Activated T-cell treated with anti-CD3 and anti-CD28 coated beads for 4 hours (primary cell): Measurements from ENCODE around the gene GALNT13.

Experiments used
- DNase-seq: peaks from one replicate; pipeline ENCODE4 v3.0.0-alpha.2; 2020

Gene GALNT13

DNA sequence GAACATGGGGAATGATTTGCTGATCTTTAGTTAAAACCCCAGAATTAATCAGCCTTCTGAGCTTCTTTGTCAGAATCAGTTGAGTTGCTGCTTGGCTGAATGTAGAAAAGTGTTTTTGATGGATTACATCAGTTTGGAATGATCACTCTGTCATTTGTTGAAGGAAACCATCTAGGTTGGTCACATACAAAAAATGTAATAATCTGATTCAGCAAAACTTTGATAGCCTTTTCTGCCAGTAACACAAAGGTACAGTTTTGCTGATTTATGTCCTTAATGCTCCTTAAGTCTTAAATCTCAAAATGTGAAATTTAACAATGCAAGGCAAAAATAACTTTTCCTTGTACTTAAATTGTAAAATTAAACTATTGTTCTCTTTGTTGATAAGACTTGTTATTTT lies 74.3 kb downstream of the GALNT13 start:
- no peak for DNase-seq

GRCh38 chr2:153953761-153954160 lies 82.0 kb downstream of the GALNT13 start:
- no peak for DNase-seq

DNA sequence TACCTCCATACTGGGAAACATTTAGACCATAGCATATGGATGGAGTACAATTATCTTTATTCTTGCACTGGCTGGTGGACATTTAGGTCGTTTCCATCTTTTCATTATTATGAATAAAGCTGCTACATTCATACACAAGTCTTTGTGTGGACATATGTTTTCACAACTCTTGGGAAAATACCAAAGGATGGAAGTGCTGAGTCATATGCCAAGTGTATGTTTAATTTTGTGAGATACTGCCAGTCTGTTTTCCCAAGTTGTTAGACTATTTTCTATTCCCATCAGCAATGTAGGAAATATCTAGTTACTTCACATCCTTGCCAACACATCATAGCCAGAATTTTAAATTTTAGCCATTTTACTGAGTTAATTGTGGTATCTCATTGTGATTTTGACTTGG lies 91.5 kb downstream of the GALNT13 start:
- DNase-seq, result no peak

GRCh38 chr2:153967248-153967973 lies 95.7 kb downstream of the GALNT13 start:
- no peak for DNase-seq

DNA sequence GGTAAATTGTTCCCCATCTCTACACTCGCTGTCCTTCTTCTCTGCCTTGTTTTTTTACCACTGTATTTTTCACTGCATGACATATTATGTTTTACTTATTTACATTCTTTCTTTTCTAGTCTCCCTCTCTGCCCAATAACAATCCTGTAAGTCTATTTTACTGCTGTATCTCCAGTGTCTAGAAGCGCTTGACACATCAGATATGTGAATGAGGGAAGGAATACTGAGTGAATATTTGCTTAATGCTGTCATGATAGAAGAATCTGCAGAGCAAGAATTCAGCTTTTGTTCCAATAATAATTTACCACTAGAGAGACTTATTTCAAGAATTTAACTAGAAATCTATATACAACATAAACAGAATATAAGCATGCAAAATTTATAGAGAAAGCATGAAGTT lies 99.5 kb downstream of the GALNT13 start:
- no peak for DNase-seq

DNA sequence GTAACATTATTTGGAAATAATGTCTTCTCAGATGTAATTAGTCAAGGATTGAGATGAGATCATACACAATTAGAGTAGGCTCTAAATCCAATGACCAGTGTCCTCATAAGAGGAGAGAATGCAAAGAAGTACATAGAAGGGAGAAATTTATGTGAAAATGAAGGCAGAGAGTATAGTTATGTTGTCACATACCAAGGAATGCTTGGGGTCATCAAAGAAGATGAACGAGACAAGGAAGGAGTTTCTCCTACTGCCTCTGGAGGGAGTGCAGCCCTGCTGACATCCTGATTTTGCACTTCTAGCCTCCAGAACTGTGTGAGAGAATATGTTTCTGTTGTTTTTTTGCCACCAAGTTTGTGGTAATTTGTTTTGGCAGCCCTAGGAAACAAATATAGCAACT lies 100.1 kb downstream of the GALNT13 start:
- no peak for DNase-seq

DNA sequence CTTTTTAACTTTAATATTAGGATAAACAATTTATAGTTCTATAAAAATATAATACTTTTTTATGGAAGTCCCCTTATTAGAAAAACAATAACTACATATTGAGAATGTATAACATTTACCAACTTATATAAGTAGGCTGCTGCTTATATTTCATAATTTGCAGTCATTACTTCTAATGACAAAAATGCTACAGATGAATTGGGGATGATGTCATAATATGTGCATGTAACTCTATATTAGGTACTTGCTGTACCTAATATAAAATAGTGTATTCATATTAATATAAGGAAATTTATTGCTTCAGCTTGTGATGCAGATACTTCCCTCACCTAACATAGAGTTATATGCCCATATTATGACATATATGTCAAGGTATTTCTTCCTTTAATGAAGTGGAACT lies 100.7 kb downstream of the GALNT13 start:
- no peak for DNase-seq

DNA sequence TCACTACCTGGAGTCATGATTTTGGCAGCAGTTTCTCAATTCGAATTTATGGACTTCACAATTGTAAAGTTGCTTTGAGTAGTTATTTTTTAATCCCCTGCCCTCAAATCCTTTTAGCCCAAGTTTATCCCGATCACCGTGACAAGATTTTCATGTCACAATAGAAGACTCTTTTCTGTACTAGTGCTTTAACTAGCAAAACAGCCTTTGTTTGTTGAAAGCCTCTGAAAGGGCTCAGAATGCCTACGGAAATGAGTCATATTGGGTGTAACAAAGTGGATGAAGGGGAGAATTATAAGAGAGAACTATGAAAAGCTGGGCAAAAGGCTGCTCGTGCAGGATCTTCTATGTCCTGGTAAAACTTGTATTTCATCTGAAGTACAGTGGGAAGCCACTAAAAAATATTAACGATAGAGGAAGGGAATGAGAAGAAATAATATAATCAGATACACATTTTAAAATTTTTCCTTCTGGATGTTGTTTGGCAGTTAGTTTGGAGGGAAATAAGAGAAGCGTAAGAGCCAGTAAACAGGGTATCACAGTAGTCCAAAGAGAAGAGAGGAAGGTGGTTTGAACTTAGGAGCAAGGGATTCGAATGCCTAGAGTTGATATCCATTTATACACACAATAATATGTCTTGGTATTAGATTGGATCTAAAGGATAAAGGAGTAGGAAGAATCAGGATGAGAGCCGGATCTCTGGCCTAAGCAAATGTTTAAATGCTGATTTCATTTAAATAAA lies 114.9 kb downstream of the GALNT13 start:
- no peak for DNase-seq

- no peak for DNase-seq
Measured at GRCh38 chr2:153990771-153991170, 119.0 kb downstream of the GALNT13 start.

- DNase-seq, result no peak
Measured at GRCh38 chr2:154013514-154013913, 141.8 kb downstream of the GALNT13 start.

- no peak for DNase-seq
Measured at GRCh38 chr2:154015233-154015632, 143.5 kb downstream of the GALNT13 start.

DNA sequence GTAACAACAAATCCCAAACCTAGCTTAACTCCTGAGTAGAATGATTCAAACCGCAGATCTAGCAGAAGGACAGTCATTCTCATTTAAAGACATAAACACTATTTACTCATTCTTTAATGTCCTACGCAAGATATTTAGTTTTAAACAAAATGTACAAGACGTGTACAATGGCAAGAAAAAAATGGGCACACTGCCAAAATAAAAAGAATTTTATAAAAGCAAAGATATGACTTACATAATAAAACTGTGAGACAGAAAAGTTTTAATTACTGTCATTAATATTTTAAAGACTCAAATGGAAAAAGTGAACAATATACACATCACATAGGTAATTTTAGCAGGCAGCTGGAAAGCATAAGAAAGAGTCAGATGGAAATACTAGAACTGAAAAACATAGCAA lies 157.8 kb downstream of the GALNT13 start:
- DNase-seq, result no peak

DNA sequence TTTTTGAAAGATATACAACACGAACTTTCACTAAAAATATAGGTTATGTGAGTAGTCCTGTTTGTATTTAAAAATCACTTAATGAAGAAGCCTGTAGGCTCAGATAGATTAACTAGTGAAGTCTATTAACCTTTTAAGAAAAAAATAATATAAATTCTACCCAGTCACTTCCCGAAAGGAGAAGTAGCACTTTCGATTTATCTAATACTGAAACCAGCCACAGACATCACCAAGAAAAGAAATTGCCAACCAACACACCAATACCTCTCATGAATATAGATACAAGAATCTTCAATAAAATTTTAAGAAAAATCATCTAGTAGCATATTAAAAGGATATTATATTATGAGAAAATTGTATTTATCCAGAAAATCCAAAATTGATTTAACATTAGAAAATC lies 160.5 kb downstream of the GALNT13 start:
- no peak for DNase-seq

GRCh38 chr2:154046493-154046892 lies 174.8 kb downstream of the GALNT13 start:
- DNase-seq, result no peak

DNA sequence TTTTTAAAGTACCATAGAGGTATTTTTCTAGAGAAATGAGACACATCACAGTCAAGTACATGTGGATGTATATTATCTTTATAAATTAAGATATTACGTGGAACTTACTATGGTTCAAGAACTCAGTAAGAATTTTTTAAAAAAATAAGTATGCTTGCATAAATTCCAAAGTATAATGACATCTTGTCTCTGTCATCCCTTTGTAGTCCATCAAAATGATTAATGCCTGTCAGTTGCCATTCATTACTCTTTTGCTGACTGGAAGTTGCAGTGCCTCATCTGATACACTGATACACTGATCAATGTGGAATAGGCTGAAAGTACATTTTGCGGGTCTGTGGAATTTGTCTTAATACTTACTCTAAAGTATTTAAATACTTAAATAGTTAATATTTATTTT lies 177.2 kb downstream of the GALNT13 start:
- DNase-seq, result no peak

DNA sequence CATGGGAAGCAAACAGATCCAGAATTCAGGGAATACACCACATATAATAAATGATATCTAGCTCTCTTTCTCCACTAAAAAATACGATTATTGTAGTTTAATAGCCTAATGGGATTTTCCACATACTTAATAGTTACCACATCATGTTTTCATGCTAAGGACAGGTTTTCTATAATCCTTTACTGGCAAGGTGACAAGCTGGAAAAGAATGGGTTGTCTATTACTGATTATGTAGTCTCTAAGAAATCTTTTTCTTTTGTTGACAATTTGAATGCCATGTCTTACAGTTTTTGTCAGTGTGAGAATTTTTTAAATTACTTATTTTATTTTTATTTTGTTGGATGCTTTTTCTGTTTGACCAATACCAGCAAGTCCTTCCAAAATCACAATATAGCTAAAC lies 177.8 kb downstream of the GALNT13 start:
- DNase-seq, result no peak

DNA sequence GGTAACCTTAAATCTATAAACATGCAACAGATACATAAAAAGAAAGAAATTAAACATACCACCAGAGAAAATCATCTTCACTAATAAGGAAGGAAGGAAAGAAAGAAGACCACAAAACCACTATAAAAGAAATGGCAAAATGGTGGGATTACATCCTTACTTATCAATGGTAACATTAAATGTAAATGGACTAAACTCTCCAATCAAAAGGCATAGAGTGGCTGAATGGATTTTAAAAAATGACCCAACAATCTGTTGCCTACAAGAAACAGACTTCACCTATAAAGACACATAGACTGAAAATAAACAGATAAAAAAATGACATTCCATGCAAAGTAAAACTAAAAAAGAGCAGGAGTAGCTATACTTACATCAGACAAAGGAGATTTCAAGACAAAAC lies 195.4 kb downstream of the GALNT13 start:
- no peak for DNase-seq

GRCh38 chr2:154078926-154079325 lies 207.2 kb downstream of the GALNT13 start:
- DNase-seq, result no peak

- no peak for DNase-seq
Measured at GRCh38 chr2:154092571-154092970, 220.8 kb downstream of the GALNT13 start.

GRCh38 chr2:154093856-154094255 lies 222.1 kb downstream of the GALNT13 start:
- DNase-seq, result no peak

DNA sequence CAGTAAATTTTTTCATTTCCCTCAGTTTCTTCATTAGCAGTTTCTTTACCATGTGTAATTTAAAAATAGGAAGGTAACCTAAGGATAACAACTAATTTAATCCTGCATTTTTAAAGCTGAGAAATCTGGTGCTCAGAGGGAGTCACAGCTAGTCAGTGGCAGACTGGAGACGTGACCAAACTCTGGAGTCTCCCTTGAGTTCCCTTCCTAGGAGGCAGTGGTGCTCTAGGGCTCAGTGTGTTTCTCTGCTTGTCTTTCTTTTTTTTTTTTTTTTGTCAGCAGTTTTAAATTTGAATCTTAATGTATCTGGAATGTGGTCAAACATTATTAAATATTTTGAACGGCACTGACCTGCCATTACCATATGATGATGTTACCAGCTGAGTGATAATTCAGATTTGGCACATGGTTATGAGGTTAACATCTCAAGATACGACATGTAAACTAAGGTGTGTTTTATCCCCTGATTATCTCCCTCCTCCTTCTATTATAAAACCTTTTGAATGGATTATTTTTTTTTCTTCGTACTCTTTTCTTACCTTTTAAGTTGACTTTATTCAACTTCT lies 226.2 kb downstream of the GALNT13 start:
- no peak for DNase-seq

DNA sequence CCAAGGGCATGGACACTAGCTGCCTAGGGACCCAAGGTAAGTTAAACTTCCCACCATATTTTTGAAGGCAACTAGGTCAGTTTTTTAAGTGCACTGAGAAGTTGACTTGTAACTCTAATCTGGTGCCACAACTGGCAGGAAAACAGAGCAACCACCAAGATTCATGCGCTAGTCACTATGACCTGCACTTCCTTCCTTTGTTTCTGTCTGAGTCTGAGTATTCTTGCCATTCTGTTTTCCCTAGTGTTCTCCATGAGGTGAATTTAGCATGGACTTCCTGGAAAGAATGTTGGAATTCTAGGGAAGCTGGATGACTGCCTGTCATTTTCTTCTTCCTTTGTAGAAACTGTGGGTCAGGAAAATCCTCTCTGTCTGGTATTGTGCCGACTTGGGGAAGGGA lies 249.0 kb downstream of the GALNT13 start:
- no peak for DNase-seq

DNA sequence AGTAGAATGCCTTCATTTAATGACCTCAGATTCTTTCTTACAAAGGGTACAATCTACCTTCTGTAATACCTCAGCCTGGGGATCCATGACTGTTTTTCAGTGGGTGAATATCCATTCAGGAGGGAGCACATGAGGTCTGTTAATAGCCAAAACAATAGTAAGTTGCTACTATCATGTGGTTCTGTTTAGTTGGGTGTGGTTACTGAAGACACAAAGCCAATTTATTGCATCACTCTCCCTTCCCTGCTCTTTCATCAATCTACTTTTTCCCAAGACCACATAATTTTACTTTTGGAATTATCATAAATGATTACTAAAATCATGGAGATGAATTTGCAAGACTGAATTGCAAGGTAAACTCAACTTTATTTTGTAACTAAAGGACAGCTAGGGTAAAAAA lies 254.2 kb downstream of the GALNT13 start:
- no peak for DNase-seq

- no peak for DNase-seq
Measured at GRCh38 chr2:154130821-154131220, 259.1 kb downstream of the GALNT13 start.
